LHCN-M2 (cell line): ENCODE data around the gene GRK3. TPM values are rescaled to one million over a fixed set of nuclear protein-coding genes. Genes with fewer than 3 reads are reported as not detected.

Experiments used
- total RNA-seq: library from RNA; depleted of rRNA; stranded (reverse); fragments of >200 nt; gene quantifications from 2 replicates; pipeline ENCODE4 v1.2.3, GENCODE V29; 2014; rRNA removed

GRK3 gene
- total RNA-seq, 1 experiment from 2014 or later, result 3.2 TPM

Other genes with a start within 250 kb of the GRK3 start
- 10.7 and 18.8 TPM in 2 replicates for gene MYO18B, start 177.5 kb downstream of the GRK3 start, total RNA-seq